GM12873 (cell line): ENCODE data around the gene DACT2.

Source experiments
- TF ChIP-seq, protein P1 (sequence below): IDR thresholded peaks from 2 replicates; pipeline ENCODE4 v1.5.1; 2012; ENCODE audit warnings: low read depth, mild to moderate bottlenecking, moderate library complexity, low read length, control low read depth; ENCODE audit not compliant: insufficient read depth; ENCODE audit errors: missing control alignments

Gene DACT2, protein sequence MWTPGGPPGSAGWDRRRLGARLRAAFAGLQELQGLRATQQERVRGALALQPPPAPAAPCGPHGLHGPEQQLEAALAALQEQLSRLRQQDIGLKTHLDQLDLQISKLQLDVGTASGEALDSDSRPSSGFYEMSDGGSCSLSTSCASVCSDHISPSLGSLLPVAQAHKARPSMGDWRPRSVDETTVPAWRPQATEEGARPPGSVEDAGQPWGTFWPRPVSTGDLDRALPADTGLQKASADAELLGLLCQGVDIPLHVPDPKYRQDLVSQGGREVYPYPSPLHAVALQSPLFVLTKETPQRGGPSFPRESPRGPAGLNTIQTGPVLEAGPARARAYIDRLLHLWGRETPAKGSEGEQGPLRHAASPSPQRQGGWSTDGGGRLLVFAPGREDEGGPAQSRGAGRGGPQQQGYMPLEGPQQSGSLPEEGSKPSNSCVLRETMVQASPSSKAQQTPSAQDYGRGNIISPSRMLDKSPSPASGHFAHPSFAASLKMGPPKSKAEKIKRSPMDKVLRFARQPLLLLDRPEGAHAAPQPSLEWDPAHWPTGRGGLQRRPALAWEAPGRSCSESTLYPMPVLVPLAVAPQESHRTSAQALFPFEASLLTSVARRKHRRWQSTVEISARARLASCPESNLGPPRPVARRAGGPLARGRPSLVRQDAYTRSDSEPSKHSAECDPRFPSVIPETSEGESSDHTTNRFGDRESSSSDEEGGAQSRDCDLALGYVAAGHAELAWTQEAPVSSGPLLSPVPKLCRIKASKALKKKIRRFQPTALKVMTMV

DNA sequence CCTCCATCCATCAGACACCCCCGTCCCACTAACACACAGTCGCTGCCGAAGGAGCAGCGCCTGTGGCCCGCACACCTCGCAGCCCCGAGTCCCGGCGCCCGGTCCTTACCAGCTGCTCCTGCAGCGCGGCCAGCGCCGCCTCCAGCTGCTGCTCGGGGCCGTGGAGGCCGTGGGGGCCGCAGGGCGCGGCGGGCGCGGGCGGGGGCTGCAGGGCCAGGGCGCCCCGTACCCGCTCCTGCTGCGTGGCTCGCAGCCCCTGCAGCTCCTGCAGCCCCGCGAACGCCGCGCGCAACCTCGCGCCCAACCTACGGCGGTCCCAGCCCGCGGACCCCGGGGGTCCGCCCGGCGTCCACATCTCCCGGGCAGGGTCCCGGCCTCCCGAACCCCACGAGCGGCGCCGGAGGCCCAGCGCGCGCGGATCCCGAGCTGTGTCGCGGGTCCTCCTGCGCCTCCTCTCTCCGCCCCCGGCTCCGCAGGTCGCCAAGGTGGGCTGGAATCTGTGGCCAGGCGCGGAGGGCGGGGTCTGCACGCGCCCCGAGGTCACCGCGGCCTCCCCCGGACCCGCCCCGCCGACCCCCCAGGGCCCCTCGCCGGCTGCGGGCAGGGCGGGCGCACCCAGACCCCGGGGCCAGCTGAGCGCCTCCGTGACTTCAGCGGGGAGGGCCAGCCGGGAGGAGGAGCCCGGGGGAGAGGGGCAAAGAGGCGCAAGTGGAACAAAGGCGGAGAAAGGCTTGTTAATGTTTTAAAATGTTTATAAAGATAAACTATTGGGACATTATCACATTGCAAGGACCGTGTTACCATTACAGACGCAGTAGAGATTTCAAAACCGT, at the start of gene DACT2:
DACT2 (minus strand) TSS at position 499 of the 833 bp plus-strand sequence; CDS start at position 355, 144 bp downstream.
- TF ChIP-seq, protein P1, sequence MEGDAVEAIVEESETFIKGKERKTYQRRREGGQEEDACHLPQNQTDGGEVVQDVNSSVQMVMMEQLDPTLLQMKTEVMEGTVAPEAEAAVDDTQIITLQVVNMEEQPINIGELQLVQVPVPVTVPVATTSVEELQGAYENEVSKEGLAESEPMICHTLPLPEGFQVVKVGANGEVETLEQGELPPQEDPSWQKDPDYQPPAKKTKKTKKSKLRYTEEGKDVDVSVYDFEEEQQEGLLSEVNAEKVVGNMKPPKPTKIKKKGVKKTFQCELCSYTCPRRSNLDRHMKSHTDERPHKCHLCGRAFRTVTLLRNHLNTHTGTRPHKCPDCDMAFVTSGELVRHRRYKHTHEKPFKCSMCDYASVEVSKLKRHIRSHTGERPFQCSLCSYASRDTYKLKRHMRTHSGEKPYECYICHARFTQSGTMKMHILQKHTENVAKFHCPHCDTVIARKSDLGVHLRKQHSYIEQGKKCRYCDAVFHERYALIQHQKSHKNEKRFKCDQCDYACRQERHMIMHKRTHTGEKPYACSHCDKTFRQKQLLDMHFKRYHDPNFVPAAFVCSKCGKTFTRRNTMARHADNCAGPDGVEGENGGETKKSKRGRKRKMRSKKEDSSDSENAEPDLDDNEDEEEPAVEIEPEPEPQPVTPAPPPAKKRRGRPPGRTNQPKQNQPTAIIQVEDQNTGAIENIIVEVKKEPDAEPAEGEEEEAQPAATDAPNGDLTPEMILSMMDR: no peak

DNA sequence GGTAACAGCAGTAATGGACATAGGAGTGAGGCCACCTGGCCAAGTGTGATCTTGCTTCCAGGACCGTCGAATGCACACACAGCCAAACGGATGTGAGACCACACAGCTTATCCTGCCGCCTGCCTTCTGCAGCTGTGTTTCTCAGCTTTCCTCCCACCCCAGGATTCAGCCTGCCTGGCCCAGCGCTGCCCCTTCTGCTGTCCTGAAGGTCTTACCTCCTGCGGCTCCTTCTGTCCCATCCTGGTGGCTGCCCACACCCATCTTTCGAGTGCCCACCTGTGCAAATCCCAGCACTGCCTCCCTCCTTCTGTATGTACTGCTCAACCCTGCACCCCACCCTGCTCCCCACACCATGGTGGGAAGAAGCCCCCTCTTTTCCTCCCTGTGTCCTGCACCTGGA, 49.4 kb upstream of the DACT2 start:
- TF ChIP-seq, protein P1: no peak

DNA sequence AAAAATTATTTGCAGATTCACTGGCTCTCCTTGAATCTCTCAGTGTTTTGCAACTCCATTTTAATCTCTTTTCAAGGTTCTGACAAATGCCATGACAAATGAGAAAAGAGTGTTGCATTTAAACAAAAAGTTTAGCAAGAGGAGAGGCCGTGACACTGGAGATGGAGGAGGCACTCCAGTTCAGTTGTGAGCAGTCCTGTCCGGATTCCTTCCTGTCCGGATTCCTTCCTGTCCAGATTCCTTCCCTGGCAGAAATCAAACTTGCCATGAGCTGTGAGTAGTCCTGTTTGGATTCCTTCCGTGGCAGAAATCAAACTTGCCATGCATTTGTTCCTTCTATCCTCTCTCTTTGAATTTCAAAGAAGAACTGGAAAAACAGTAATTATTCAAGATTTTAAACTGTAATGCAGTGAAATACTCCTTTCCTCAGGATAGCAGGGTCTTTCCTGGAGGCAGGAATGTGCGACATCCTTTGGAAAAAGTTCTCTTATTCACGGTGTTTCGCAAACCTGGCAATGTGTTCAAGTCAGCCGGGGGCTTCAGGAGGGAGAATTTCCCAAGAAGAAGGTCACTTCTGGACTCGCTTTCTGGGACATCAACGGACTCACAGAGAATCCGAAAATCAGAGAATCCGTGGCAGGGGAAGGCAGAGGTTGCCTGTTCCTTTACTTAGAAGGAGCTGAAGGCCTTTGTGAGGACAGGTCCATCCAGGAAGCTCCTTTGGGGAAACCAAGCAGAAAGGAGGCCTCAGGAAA, 48.7 kb upstream of the DACT2 start:
- TF ChIP-seq, protein P1: no peak

DNA sequence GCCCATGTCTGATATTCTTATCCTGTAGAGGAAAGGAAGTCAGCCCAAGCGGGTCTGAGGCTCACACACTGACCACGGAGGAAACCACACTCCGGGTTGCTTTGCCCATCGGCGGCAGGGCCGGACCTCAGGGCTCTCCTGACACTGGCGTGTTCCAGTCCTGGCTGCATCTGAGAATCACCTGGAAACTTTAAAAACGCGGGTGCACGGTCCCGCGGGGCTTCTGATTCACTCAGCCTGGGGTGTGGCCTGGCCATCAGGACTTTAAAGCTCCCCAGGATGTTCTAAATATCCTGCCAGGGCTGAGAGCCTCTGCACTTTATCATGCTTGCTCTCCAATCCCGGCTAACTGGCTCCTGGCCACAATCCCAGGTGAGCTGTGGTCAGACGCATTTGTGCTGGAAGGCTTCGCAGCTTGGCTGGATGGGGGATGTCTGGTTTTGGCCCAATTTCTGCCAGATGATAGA, 47.7 kb upstream of the DACT2 start:
- TF ChIP-seq, protein P1: no peak

DNA sequence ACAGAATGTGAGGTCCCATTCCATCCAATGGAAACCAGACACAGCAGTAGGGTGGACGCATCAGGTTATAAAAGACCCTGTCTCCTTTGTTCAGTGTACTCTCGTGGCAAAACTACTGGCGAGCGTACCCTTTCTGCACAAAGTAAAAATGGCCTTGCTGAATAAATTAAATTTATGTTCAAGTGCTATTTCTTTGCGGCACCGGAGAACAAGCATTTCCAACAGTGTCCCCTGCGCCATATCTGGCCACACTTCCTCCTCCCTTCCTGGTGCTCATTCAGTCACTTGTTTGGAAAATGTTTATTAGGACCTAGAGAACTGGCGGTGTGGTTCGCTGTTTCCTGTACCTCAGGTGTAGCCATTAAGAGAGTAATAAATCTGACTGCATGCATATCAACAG, 46.9 kb upstream of the DACT2 start:
- TF ChIP-seq, protein P1: no peak

DNA sequence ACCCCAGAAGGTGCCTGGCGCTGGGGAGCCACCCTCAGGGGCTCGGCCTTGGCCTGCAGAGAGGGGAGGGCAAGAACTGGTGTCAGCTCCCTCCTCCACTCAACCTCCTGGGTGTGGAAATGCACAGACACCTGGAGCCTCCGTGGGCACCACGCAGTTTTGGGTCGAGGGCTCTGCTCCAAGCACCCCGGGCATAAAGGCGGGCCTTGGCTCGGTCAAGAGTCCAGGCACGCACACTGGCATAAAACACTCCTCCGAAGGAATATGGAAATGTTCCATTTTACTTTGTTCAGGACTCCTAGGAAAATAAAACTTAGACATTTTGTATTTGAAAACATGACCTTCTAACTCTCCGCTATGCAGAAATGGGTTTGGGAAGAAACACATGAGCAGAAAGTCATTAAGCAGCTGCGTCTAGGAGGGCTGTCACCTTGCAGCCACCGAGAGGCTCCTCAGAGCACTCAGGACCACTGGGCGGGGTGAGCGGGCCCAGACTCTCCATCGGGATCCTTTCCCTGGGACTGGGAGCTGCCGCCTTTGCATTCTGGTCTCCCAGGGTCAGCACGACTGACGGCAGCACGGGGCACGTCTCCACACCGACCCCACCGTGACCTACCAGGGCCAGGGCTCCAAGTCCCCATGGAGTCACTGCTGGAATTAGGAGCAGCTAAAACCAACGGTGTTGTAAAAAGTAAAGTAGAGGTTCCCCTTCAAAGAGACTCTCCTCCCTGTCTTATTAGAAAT, 46.0 kb upstream of the DACT2 start:
- TF ChIP-seq, protein P1: no peak
